ENCODE measurements around the gene NOL9. TPM values are rescaled to one million over a fixed set of nuclear protein-coding genes. Genes with fewer than 3 reads are reported as not detected.
A peak's percentile ranks its signal among the peaks of the same experiment; 100 is the strongest.

The NOL9 gene
- total RNA-seq, 4 donors from 2014 or later, result 20.1 to 41.6 (median 23.6) TPM

DNA sequence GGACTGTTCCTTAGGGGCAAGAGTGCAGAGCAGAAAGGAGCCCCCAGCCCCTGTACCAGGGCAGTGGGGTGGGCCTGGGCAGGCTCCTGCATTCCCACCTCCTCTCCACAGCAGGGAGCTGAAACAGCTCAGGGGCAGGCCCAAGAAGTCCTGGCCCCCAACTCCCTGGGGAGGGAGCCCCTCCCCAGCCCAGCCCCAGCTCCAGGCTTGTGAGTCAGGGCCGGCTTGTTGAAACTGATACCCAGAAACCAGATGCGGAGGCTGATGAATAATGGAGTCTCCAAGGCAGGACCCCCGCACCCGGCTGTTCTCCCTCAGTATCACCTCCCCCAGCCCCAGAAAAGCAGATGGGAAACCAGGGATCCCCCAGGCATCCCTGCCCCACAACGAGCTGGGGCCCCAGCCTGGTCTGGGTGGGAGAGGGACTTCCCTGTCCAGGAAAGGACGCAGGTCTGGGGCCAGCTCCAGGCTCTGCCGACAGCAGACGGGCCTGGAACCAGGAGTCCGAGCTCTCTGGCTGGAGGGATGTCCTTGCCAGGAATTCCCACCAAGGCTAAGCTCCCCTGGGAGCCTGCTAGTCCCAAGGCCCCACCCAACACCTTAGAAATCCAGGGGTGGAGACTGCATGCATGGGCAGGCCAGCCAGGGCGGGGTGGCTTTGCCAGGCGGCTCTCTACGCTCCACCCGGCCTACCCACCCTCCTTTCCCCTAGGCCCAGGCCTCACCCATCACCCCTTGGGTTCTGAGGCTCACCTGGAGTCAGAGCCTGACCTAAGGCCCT lies 65.5 kb downstream of the NOL9 start:
- H3K27ac ChIP-seq, result no peak overlapping the region
- DNase-seq, result no peak
- intact Hi-C loops (cut with DNase I), result loop anchor here (5.0 kb wide), 1 partner anchor 159 kb away; no protein-coding TSS in a partner anchor
- TF ChIP-seq POLR2A (IDR thresholded peaks at IDR 0.05), result no peak
- TF ChIP-seq CTCF (IDR thresholded peaks at IDR 0.05), result no peak
- 59 to 71% methylated on average over 4 to 10 of the region's 13 CpGs for WGBS, 2 donors
- no peaks in the 10 kb centered on the region for H3K9me3 ChIP-seq
- H3K27me3 ChIP-seq, result peaks cover 3% of the 10 kb centered on the region
- peaks cover 10 to 46% of the 10 kb centered on the region in 2 donors for H3K4me1 ChIP-seq
- no peaks in the 10 kb centered on the region for H3K36me3 ChIP-seq
- H3K4me3 ChIP-seq (replicated peaks in 1 of 3), result no peak overlapping the region

DNA sequence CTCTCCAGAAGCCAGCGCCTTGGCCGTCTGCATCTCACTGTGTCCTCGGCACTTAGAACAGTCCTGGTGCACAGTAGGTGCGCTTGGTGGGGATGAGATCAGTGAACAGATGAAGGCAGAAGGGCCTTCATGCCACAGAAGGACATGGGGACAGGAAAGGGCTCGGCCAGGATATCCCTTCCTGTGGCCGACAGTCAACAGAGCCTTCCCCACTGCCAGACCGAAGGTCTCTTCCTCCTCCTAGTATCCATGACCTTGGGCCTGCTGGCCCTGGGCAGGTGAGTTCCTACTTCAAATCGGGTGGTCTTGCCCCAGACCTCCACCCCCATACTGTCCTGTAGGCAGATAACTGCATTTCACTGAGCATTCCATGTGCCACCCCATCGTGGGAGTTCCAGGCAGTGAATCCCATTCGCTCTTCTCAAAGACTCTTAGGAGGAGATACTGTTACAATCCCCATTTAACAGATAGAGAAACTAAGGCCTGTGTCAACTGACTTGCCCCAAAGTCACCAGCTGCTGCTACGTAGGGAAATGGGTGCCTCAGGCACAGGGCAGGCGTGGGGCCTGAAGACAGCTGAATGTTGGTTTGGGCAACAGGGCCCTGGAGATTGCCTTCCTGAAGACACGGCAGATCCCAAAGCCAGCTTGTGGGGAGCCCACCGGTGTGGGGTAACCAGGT lies 66.4 kb downstream of the NOL9 start:
- 85 to 92% methylated on average over 11 to 14 of the region's 14 CpGs for WGBS, 2 donors
- no peak for DNase-seq
- TF ChIP-seq POLR2A (IDR thresholded peaks at IDR 0.05), result no peak
- no peak for TF ChIP-seq CTCF (IDR thresholded peaks at IDR 0.05)
- H3K4me3 ChIP-seq (replicated peaks in 1 of 3), result no peak overlapping the region
- intact Hi-C loops (cut with DNase I), result loop anchor here (5.0 kb wide), 1 partner anchor 159 kb away; no protein-coding TSS in a partner anchor
- H3K9me3 ChIP-seq, result no peaks in the 10 kb centered on the region
- no peak overlapping the region for H3K27ac ChIP-seq
- peaks cover 3% of the 10 kb centered on the region for H3K27me3 ChIP-seq
- peaks cover 10 to 46% of the 10 kb centered on the region in 2 donors for H3K4me1 ChIP-seq
- H3K36me3 ChIP-seq, result no peaks in the 10 kb centered on the region

GRCh38 chr1:6486433-6487011 lies 67.8 kb downstream of the NOL9 start:
- 5 to 7% methylated on average over 4 to 8 of the region's 15 CpGs for WGBS, 2 donors

More at GRCh38 chr1:6486433-6487011, 67.8 kb downstream of the NOL9 start:
- intact Hi-C loops (cut with DNase I), result loop anchor here (5.0 kb wide), 1 partner anchor 161 kb away; no protein-coding TSS in a partner anchor
- no peak overlapping the region for H3K27ac ChIP-seq
- no peak overlapping the region for H3K4me3 ChIP-seq (replicated peaks in 1 of 3)
- TF ChIP-seq CTCF (IDR thresholded peaks at IDR 0.05), result peak; percentile 51 to 86 (median 80)
- no peak for TF ChIP-seq POLR2A (IDR thresholded peaks at IDR 0.05)
- no peaks in the 10 kb centered on the region for H3K36me3 ChIP-seq
- H3K9me3 ChIP-seq, result no peaks in the 10 kb centered on the region
- peaks cover 10 to 39% of the 10 kb centered on the region in 2 donors for H3K4me1 ChIP-seq
- peak; percentile 84 to 88 for DNase-seq
- peaks cover 3% of the 10 kb centered on the region for H3K27me3 ChIP-seq
